Testis (tissue), 3 donors: ENCODE data around the gene HIF1A. TPM values are rescaled to one million over a fixed set of nuclear protein-coding genes. Genes with fewer than 3 reads are reported as not detected.
A peak's percentile ranks its signal among the peaks of the same experiment; 100 is the strongest.

Experiments
- DNase-seq: peaks from one replicate; pipeline ENCODE4 v3.0.0-alpha.2; 2019
- H3K27ac ChIP-seq, 2 donors: fragments of 200-600 bp; sonication (generic); one replicate each; pipeline ENCODE4 v1.5.1; 2019
- H3K27me3 ChIP-seq: fragments of 200-600 bp; sonication (generic); one replicate; pipeline ENCODE4 v1.5.1; 2019
- H3K36me3 ChIP-seq: fragments of 200-600 bp; sonication (generic); one replicate; pipeline ENCODE4 v1.5.1; 2017; ENCODE audit warnings: low read depth; ENCODE audit errors: missing control alignments
- H3K4me1 ChIP-seq: fragments of 200-600 bp; sonication (generic); one replicate; pipeline ENCODE4 v1.5.1; 2019
- H3K4me3 ChIP-seq, 2 donors: fragments of 200-600 bp; sonication (generic); one replicate each; pipeline ENCODE4 v1.5.1; 2017 to 2019
- H3K9me3 ChIP-seq: fragments of 200-600 bp; sonication (generic); one replicate; pipeline ENCODE4 v1.5.1; 2017
- POLR2A ChIP-seq: fragments of 450-650 bp; IDR thresholded peaks from one replicate; pipeline ENCODE4 v1.6.1; 2017; ENCODE audit warnings: antibody characterized with exemption, mild to moderate bottlenecking, moderate library complexity
- WGBS, 2 donors: methylation state at CpG; one replicate each; pipeline ENCODE4 v1.1.5; 2018; 5-methylcytosine and 5-hydroxymethylcytosine counted together
- intact Hi-C: fragments of 100-400 bp; cut with DNase I; formaldehyde crosslinking; loops from one replicate; pipeline ENCODE4 v1.15.1; 2023; ENCODE audit warnings: low total_unique reads
- polyA plus RNA-seq: library from polyadenylated mRNA; stranded (reverse); fragments of 350-450 nt; fragmentation: Illumina TruSeq; extraction: RNeasy Lipid Tissue Mini Kit (QIAGEN cat#74804); gene quantifications from one replicate; pipeline ENCODE4 v1.2.3, GENCODE V29; 2014; ENCODE audit warnings: low read depth, low replicate concordance; ENCODE audit not compliant: insufficient read depth
- total RNA-seq, 2 donors: library from RNA; depleted of rRNA; stranded (reverse); fragments of >200 nt; gene quantifications; one replicate each; pipeline ENCODE4 v1.2.3, GENCODE V29; 2016
- TF ChIP-seq, protein P1 (sequence below), 3 experiments: fragments of 450-650 bp in 2 of 3; fragments of 200-600 bp in 1 of 3; sonication (generic) in 1 of 3; IDR thresholded peaks; one replicate each; pipeline ENCODE4 v1.5.1; 2016 to 2019; ENCODE audit warnings: antibody characterized with exemption in 3 of 3, mild to moderate bottlenecking in 2 of 3, moderate library complexity in 1 of 3

The HIF1A gene
- total and polyA plus RNA-seq, 3 donors from 2014 or later: 63.1 to 140 (median 105) TPM

DNA sequence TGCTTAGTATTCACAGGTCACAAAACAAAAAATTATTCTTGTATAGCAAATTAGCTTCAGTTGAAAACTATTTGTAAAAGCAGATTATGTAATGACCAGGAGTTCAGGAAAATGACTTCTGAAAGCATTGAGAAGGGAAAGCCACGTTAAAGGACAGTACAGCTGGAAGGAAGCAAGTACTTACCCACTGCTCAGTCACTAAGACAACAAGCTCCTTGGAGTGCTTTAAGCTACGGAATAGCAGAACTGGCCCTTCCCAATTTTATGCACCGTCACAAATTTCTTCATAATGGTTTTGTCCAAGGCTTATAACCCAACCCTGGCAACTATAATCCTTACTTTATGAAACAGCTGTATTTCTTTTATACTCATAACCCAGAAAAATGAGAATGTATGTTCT is 54.0 kb downstream of the HIF1A start:
- 59 to 68% methylated on average over 3 of the region's 3 CpGs for WGBS, 2 donors
- H3K9me3 ChIP-seq: no peaks in the 10 kb centered on the region
- no peaks in the 10 kb centered on the region for H3K4me1 ChIP-seq
- no peak for DNase-seq
- H3K4me3 ChIP-seq: no peak overlapping the region
- no peak for TF ChIP-seq POLR2A
- TF ChIP-seq, protein P1, sequence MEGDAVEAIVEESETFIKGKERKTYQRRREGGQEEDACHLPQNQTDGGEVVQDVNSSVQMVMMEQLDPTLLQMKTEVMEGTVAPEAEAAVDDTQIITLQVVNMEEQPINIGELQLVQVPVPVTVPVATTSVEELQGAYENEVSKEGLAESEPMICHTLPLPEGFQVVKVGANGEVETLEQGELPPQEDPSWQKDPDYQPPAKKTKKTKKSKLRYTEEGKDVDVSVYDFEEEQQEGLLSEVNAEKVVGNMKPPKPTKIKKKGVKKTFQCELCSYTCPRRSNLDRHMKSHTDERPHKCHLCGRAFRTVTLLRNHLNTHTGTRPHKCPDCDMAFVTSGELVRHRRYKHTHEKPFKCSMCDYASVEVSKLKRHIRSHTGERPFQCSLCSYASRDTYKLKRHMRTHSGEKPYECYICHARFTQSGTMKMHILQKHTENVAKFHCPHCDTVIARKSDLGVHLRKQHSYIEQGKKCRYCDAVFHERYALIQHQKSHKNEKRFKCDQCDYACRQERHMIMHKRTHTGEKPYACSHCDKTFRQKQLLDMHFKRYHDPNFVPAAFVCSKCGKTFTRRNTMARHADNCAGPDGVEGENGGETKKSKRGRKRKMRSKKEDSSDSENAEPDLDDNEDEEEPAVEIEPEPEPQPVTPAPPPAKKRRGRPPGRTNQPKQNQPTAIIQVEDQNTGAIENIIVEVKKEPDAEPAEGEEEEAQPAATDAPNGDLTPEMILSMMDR (IDR thresholded peaks at IDR 0.05): no peak
- no peaks in the 10 kb centered on the region for H3K27me3 ChIP-seq
- intact Hi-C loops: no loop called here
- no peaks in the 10 kb centered on the region for H3K36me3 ChIP-seq
- no peak overlapping the region for H3K27ac ChIP-seq

GRCh38 chr14:61749867-61750266 is 54.6 kb downstream of the HIF1A start:
- intact Hi-C loops: no loop called here
- Histone ChIP-seq H3K27ac (no peak overlapping the region), H3K4me1 (no peaks in the 10 kb centered on the region), H3K27me3 (no peaks in the 10 kb centered on the region), H3K9me3 (no peaks in the 10 kb centered on the region), H3K4me3 (no peak overlapping the region), H3K36me3 (no peaks in the 10 kb centered on the region)
- no peak for DNase-seq
- 64 to 68% methylated on average over 3 of the region's 3 CpGs for WGBS, 2 donors
- TF ChIP-seq POLR2A: no peak
- TF ChIP-seq, protein P1 (IDR thresholded peaks at IDR 0.05): no peak

GRCh38 chr14:61750708-61751474 is 55.6 kb downstream of the HIF1A start:
- Histone ChIP-seq H3K36me3 (no peaks in the 10 kb centered on the region), H3K27ac (peak overlapping the region; percentile 83 to 87), H3K27me3 (no peaks in the 10 kb centered on the region), H3K4me1 (no peaks in the 10 kb centered on the region), H3K4me3 (peak overlapping the region; percentile 39 to 67), H3K9me3 (no peaks in the 10 kb centered on the region)
- TF ChIP-seq, protein P1 (IDR thresholded peaks at IDR 0.05): no peak
- TF ChIP-seq POLR2A: no peak
- DNase-seq: peak; percentile 89
- 15 to 20% methylated on average over 52 to 54 of the region's 54 CpGs for WGBS, 2 donors
- intact Hi-C loops: no loop called here

GRCh38 chr14:61751475-61751989 is 56.2 kb downstream of the HIF1A start:
- no peaks in the 10 kb centered on the region for H3K36me3 ChIP-seq
- H3K27ac ChIP-seq: peak overlapping the region; percentile 83 to 87
- whole genome bisulfite sequencing, 2 donors: 32% methylated on average over 8 of the region's 8 CpGs
- DNase-seq: no peak
- H3K4me3 ChIP-seq: peak overlapping the region; percentile 39 to 67
- intact Hi-C loops: no loop called here
- H3K27me3 ChIP-seq: no peaks in the 10 kb centered on the region
- no peaks in the 10 kb centered on the region for H3K9me3 ChIP-seq
- TF ChIP-seq, protein P1 (IDR thresholded peaks at IDR 0.05): no peak
- no peak for TF ChIP-seq POLR2A
- no peaks in the 10 kb centered on the region for H3K4me1 ChIP-seq

DNA sequence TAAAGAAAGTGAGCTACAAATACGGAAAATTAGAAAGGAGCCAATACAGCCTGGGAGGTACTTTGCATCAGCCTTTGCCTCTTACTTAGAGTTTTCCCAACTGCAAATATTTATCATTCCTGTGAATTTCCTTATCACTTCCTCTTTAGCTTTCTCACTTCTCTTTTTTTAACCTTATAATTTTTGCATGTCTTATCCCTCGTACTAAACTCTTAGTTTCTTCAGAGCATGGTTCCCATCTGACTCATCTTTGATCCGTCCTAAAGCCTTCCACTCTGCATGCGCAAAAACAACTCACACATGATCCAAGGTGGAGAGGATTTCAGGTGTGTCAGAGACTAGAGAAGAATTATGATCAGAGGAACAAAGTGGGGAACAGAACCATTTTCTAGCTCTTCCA is 57.3 kb downstream of the HIF1A start:
- no peak for DNase-seq
- no peak overlapping the region for H3K4me3 ChIP-seq
- WGBS, 2 donors: 67 to 73% methylated on average over 4 of the region's 4 CpGs
- no peak for TF ChIP-seq POLR2A
- TF ChIP-seq, protein P1 (IDR thresholded peaks at IDR 0.05): no peak
- H3K27ac ChIP-seq: no peak overlapping the region
- no peaks in the 10 kb centered on the region for H3K4me1 ChIP-seq
- H3K36me3 ChIP-seq: no peaks in the 10 kb centered on the region
- H3K27me3 ChIP-seq: no peaks in the 10 kb centered on the region
- H3K9me3 ChIP-seq: no peaks in the 10 kb centered on the region
- intact Hi-C loops: no loop called here
